Measurements from ENCODE around the gene CARMIL1. TPM values are rescaled to one million over a fixed set of nuclear protein-coding genes. Genes with fewer than 3 reads are reported as not detected.

Gene CARMIL1
- total RNA-seq, 1 experiment from 2014 or later: 21.2 TPM

GRCh38 chr6:25254671-25255070, 24.5 kb upstream of the CARMIL1 start:
- no peaks in the 10 kb centered on the region for H3K27me3 ChIP-seq (replicated peaks)
- DNase-seq (ENCODE audit: low read depth in 1 of 2, low spot score in 2 of 2): no peak
- no peak overlapping the region for H3K4me3 ChIP-seq
- no peaks in the 10 kb centered on the region for H3K9me3 ChIP-seq (replicated peaks)
- no peak overlapping the region for H3K27ac ChIP-seq
- no peaks in the 10 kb centered on the region for H3K36me3 ChIP-seq
- H3K4me1 ChIP-seq (replicated peaks): no peaks in the 10 kb centered on the region

- Histone ChIP-seq H3K4me1 (replicated peaks) (no peaks in the 10 kb centered on the region), H3K27ac (no peak overlapping the region), H3K9me3 (replicated peaks) (no peaks in the 10 kb centered on the region), H3K27me3 (replicated peaks) (no peaks in the 10 kb centered on the region), H3K4me3 (no peak overlapping the region), H3K36me3 (no peaks in the 10 kb centered on the region)
- no peak for DNase-seq (ENCODE audit: low read depth in 1 of 2, low spot score in 2 of 2)
Measured at GRCh38 chr6:25257686-25258348, 21.4 kb upstream of the CARMIL1 start.

DNA sequence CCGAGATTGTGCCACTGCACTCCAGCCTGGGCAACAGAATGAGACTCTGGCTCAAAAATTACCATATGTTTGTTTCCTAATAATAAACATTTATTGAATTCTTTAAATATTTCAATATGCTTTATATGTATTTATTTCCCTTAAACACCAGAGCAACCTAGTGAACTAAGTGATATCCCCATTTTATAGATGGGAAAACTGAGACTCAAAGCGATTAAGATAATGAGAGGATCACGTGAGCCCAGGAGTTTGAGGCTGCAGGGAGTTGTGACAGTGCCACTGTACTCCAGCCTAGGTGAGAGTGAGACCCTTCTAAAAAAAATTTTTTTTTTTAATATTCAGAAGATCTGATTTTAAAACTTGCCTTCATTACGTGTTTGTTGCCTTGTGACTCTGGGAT, 19.4 kb upstream of the CARMIL1 start:
- no peak for DNase-seq (ENCODE audit: low read depth in 1 of 2, low spot score in 2 of 2)
- H3K9me3 ChIP-seq (replicated peaks): no peaks in the 10 kb centered on the region

GRCh38 chr6:25263657-25264056, 15.5 kb upstream of the CARMIL1 start:
- no peak overlapping the region for H3K4me3 ChIP-seq
- peak in 1 of 2 experiments; percentile 20 for DNase-seq (ENCODE audit: low read depth in 1 of 2, low spot score in 2 of 2)
- peaks cover 6% of the 10 kb centered on the region; the same call in 1 of the 2 replicates for H3K4me1 ChIP-seq (replicated peaks)
- H3K36me3 ChIP-seq: no peaks in the 10 kb centered on the region
- H3K27ac ChIP-seq: no peak overlapping the region
- H3K27me3 ChIP-seq (replicated peaks): no peaks in the 10 kb centered on the region
- no peaks in the 10 kb centered on the region for H3K9me3 ChIP-seq (replicated peaks)

More for the DNA sequence above, 19.4 kb upstream of the CARMIL1 start:
- Histone ChIP-seq H3K4me1 (replicated peaks) (peaks cover 6% of the 10 kb centered on the region; the same call in 1 of the 2 replicates), H3K27ac (no peak overlapping the region), H3K36me3 (no peaks in the 10 kb centered on the region), H3K4me3 (no peak overlapping the region), H3K27me3 (replicated peaks) (no peaks in the 10 kb centered on the region)

DNA sequence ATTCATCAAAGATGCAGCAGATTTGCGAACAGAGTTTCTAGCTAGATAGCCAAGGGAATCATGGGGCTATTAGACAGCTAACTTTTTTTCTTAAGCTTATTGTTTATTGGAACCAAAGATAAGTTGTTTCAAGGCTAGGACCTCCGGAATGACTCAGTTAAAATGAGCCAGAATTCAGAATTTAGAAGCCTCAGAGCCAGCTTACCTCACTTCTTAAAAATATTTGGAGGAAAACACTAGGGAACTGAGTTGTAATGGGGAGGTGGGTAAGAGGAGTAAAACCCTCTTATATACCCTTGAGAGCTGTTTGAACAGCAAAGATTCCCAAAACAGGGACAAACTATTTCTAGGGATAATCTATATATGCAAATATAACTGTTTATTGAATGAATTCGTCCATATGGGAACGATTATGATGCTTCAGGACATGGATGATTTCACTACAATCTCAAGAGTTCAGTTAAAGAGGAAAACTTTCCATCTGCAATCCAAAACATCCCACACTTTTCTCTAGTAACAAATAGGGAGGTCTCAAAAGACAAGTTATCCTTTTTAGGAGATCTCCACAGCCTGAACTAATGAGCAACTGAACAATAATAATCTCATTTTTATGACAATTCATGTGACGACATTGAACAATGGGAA, 12.6 kb upstream of the CARMIL1 start:
- H3K9me3 ChIP-seq (replicated peaks): no peaks in the 10 kb centered on the region
- no peaks in the 10 kb centered on the region for H3K36me3 ChIP-seq
- DNase-seq (ENCODE audit: low read depth in 1 of 2, low spot score in 2 of 2): no peak
- peaks cover 6% of the 10 kb centered on the region; the same call in 1 of the 2 replicates for H3K4me1 ChIP-seq (replicated peaks)
- no peaks in the 10 kb centered on the region for H3K27me3 ChIP-seq (replicated peaks)
- H3K4me3 ChIP-seq: no peak overlapping the region
- no peak overlapping the region for H3K27ac ChIP-seq

DNA sequence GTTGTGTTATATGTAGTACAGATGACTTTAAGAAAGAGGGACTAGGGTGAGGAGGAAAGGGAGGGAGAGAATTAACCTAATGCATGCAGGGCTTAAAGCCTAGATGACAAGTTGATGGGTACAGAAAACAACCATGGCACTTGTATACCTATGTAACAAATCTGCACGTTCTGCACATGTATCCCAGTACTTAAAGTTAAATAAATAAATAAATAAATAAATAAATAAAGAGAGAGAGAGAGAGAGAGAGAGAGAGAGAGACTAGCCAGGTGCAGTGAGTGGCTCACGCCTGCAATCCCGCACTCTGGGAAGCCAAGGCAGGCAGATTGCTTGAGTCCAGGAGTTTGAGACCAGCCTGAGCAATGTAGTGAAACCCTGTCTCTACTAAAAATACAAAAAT, 11.5 kb upstream of the CARMIL1 start:
- Histone ChIP-seq H3K4me3 (no peak overlapping the region), H3K27me3 (replicated peaks) (no peaks in the 10 kb centered on the region), H3K9me3 (replicated peaks) (no peaks in the 10 kb centered on the region), H3K4me1 (replicated peaks) (peaks cover 6% of the 10 kb centered on the region; the same call in 1 of the 2 replicates), H3K27ac (no peak overlapping the region), H3K36me3 (no peaks in the 10 kb centered on the region)
- DNase-seq (ENCODE audit: low read depth in 1 of 2, low spot score in 2 of 2): no peak

DNA sequence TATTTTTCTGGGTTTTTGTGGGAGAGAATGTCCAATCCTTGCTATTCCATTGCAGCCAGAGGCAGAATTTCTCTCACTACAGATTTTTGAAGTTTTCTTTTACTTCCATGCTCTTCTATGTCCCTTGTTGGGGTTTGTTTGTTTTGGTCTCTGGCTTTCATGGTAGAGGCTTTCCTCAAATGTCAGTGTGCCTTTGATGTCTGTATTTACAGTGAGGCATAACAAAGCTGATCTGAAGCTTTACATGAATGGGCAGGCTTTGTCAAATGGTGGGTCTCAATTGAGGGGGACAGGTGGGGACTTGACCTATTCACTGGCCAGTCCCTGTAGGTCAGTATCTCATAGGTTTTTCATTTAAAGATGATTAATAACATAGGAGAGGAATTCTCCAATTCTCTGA, 8.6 kb upstream of the CARMIL1 start:
- Histone ChIP-seq H3K4me1 (replicated peaks) (no peaks in the 10 kb centered on the region), H3K4me3 (no peak overlapping the region), H3K27ac (no peak overlapping the region), H3K9me3 (replicated peaks) (no peaks in the 10 kb centered on the region), H3K36me3 (no peaks in the 10 kb centered on the region), H3K27me3 (replicated peaks) (no peaks in the 10 kb centered on the region)
- no peak for DNase-seq (ENCODE audit: low read depth in 1 of 2, low spot score in 2 of 2)

GRCh38 chr6:25275436-25275835, 3.7 kb upstream of the CARMIL1 start:
- no peak for DNase-seq (ENCODE audit: low read depth in 1 of 2, low spot score in 2 of 2)

DNA sequence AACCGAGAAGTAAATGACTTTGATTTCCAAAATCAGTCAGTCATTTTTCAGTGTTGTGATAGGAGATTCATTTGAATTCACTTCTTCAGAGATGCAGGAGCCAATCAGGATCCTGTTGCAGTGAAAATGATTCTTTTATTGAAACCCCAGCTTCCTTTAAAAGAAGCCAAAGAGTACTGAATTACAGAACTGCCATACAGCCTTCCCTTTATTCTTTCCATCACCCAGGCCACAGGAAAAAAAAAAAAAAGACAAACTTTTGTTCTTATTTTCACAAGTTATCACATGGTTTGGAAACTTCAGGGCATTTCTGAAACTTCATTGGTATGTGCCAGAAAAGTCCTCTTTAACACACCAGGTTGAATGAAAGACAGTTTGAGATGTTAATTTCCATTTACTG, 1.8 kb upstream of the CARMIL1 start:
- peaks cover 24% of the 10 kb centered on the region for H3K4me1 ChIP-seq (replicated peaks)
- H3K27ac ChIP-seq: no peak overlapping the region
- DNase-seq (ENCODE audit: low read depth in 1 of 2, low spot score in 2 of 2): no peak
- H3K4me3 ChIP-seq: no peak overlapping the region
- H3K9me3 ChIP-seq (replicated peaks): no peaks in the 10 kb centered on the region
- no peaks in the 10 kb centered on the region for H3K27me3 ChIP-seq (replicated peaks)
- no peaks in the 10 kb centered on the region for H3K36me3 ChIP-seq

More at GRCh38 chr6:25275436-25275835, 3.7 kb upstream of the CARMIL1 start:
- no peak overlapping the region for H3K27ac ChIP-seq
- H3K4me1 ChIP-seq (replicated peaks): peaks cover 24% of the 10 kb centered on the region
- no peaks in the 10 kb centered on the region for H3K36me3 ChIP-seq
- no peaks in the 10 kb centered on the region for H3K9me3 ChIP-seq (replicated peaks)
- no peaks in the 10 kb centered on the region for H3K27me3 ChIP-seq (replicated peaks)
- no peak overlapping the region for H3K4me3 ChIP-seq

DNA sequence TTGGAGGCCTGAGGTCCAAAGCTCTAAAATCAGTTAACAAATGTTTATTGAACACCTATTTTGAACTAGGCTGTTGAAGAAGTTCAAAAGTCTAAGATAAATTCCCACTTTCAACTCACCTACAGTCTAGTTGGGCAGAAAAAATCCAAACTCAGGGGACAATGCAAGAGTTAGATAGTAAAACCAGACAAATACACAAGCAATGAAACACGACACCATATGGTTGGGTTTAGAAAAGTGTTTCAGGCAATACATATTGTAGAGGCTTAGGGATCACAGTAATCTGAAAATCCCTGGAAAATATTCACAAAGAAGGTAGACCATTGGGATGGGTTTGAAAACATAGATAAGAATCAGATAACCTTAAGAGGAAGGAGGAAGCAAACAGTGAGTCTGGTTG, 1.3 kb upstream of the CARMIL1 start:
- peaks cover 24% of the 10 kb centered on the region for H3K4me1 ChIP-seq (replicated peaks)
- no peak for DNase-seq (ENCODE audit: low read depth in 1 of 2, low spot score in 2 of 2)
- H3K9me3 ChIP-seq (replicated peaks): no peaks in the 10 kb centered on the region
- H3K27me3 ChIP-seq (replicated peaks): no peaks in the 10 kb centered on the region
- H3K36me3 ChIP-seq: no peaks in the 10 kb centered on the region
- H3K4me3 ChIP-seq: no peak overlapping the region
- no peak overlapping the region for H3K27ac ChIP-seq

- Histone ChIP-seq H3K4me3 (peak overlapping the region; percentile 72), H3K27me3 (replicated peaks) (no peaks in the 10 kb centered on the region), H3K36me3 (no peaks in the 10 kb centered on the region), H3K27ac (peak overlapping the region; percentile 57; the same call in 1 of the 2 replicates), H3K9me3 (replicated peaks) (no peaks in the 10 kb centered on the region), H3K4me1 (replicated peaks) (peaks cover 24% of the 10 kb centered on the region)
- DNase-seq (ENCODE audit: low read depth in 1 of 2, low spot score in 2 of 2): peak in 1 of 2 experiments; percentile 4
Measured at GRCh38 chr6:25278261-25278913, 787 bp upstream of the CARMIL1 start.

- Histone ChIP-seq H3K4me1 (replicated peaks) (peaks cover 30% of the 10 kb centered on the region), H3K27ac (no peak overlapping the region), H3K36me3 (0 out of 2 replicates have a peak, but pooled peaks cover 3% of the 10 kb centered on the region), H3K4me3 (peak overlapping the region; percentile 72), H3K9me3 (replicated peaks) (no peaks in the 10 kb centered on the region), H3K27me3 (replicated peaks) (no peaks in the 10 kb centered on the region)
- no peak for DNase-seq (ENCODE audit: low read depth in 1 of 2, low spot score in 2 of 2)
Measured at GRCh38 chr6:25279748-25280343, 672 bp downstream of the CARMIL1 start.

GRCh38 chr6:25280344-25281074, 1.3 kb downstream of the CARMIL1 start:
- no peak for DNase-seq (ENCODE audit: low read depth in 1 of 2, low spot score in 2 of 2)
- no peaks in the 10 kb centered on the region for H3K9me3 ChIP-seq (replicated peaks)
- H3K4me3 ChIP-seq: peak overlapping the region; percentile 72
- H3K27ac ChIP-seq: no peak overlapping the region
- H3K4me1 ChIP-seq (replicated peaks): peaks cover 30% of the 10 kb centered on the region
- no peaks in the 10 kb centered on the region for H3K27me3 ChIP-seq (replicated peaks)
- H3K36me3 ChIP-seq: peaks cover 3% of the 10 kb centered on the region; the same call in 1 of the 2 replicates
